HUDEP-2 (cell line): ENCODE data around the gene PYCR2.

Experiments
- DNase-seq, 76 experiments: peaks; one replicate each; lab custom pipeline; 2025; ENCODE audit not compliant: unreplicated experiment in 76 of 76; lab: John Stamatoyannopoulos, UW

The PYCR2 gene

DNA sequence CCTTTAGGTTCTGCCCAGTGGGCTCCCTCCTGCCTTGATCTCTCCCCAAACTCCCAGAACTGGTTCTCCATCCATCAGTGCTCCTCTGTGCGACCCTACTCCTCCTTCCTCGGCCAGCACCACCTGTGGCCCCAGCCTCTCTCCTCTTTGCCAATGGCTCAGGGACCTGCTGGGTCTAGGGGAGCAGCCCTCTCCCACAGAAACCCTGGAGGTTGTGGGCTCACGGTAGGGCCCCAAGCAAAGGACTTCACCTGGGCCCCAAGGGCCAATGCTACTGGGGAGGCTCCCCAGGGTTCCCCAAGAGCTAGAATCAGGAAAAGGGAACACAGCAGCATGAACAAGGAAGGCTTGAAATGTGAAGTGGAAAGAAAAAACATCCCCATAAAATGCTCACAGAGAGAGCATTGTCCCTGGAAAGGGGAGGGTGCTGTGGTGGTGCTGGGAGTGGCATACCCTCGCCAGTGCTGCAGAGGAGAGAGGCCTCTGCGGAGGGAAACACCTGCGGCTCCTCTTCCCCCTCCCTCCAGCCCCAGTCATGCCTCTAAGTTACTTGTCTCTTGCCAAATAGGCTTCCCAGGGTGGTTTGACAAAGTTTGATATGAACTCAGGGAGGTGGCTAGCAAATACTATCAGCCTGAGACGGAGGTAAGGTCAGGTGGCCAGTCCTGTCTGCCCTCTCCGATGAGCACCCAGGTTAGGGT is 44.4 kb downstream of the PYCR2 start:
- DNase-seq: peak in 2 of 76 experiments; percentile 22 to 23

DNA sequence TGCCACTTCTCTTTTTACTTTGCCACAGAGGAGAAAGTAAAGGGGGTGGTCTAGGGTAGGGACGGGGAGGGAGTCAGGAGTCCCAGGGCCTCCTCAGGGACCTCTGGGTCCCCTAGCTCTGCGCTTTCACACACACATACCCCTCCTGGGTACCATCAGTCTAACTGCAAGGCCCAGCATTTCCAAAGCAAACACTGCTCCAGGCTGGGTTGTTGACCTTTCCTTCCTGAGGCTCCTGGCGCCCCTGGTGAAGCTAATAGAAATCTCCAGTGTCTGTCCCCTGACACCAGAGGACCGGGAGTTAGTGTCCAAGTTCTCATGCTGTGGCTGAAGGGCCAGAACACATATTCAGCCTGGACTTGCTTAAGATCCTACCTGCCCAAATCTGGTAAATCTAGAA is 45.8 kb downstream of the PYCR2 start:
- no peak for DNase-seq

DNA sequence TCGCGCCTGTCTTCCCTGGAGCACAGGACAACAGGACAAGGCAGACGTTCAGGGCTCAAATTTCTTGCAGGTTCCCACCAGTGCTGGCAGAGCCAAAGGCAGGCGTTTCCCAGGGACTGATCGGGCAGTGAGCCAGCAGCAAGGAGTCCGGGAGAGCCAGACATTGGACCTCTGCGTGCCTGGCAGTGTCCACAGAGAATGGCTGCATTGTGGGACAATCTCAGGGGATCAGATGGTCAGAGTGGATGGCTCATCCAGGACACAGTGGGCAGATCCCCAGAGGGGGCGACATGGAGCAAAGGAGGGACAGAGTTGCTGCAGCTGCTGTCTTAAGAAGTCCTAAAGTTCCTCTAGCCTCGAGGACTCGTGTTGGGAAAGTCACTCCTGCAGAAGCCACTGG is 46.5 kb downstream of the PYCR2 start:
- peak in 33 of 76 experiments; percentile 8 to 51 (median 25) for DNase-seq

DNA sequence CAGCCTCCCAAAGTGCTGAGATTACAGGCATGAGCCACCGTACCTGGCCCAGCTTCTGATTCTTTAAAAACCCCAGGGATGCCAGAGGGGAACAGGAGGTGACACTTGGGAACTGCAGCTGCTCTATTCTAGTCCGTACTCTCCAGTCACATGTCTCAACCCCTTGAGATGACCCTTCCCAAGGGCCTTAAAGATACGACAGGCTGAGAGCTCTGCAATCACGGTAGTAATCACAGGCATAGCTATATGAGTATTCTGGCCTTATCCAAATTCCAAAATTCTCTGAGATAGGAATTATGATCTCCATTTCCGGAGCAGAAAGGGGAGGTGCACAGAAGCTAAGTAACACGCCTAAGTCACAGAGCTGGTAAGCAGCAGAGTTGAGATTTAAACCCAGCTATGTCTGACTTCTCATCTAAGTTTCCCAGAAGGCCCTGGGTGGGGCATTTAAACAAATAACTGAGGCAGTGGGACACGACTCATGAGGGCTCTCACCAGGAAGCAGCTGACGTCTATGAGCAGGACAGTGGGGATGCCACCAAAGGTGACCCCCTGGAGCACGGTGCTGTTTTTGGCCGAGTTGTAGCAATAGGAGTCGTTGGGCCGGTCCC is 47.0 kb downstream of the PYCR2 start:
- no peak for DNase-seq

DNA sequence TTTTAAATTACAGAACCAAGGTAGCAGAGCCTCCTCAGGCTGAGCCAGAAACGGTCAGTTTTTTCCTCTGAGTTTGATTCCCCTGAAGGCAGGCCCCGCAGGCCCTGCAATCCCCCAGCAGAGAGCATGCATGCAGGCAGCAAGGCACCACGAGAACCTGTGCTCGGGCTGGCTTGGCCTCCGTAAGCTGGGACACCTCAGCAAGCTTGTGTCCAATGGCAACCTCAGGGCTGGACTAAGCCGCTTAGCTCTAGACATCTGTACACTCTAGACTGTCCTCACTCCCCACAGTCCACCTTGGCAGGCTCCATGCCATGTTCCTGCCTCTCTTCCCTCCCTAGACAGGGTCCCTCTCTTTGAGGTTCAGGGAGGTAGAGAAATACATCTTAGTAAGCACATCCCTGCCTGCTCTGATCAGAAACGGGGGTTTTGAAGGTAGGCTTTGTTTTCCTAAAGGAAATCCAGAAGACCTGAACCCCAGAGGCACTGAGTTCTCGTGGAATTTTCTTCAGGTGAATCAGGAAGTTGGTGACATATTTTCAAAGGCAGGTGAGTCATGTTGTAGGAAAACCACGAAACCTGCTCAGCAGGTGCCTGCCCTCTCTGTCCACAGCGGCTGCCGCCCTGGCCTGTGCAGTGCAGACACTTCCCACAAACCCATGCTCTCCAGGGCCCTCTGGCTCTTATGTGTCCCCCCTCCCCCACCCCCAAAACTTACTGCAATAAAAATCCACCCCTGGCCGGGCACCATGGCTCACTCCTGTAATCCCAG is 48.8 kb downstream of the PYCR2 start:
- no peak for DNase-seq

DNA sequence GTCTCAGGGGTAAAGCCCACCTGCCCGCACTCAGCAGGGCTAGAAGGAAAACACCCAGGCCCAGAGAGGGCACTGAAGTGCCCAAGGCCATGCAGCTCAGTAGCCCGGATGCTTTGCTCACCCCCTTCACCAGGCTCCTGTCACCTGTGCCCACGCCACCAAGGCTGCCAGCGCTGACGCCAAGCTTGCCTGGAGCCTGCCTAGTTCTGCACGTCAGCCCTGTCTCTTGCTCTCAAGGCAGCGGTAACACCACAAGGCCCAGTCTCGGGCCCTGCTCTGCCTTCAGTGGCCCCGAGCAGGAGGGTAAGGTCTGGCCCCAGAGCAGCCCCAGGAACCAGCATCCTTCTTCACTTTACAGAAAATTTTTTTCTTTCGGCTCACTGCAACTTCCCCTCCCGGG is 49.6 kb downstream of the PYCR2 start:
- no peak for DNase-seq

DNA sequence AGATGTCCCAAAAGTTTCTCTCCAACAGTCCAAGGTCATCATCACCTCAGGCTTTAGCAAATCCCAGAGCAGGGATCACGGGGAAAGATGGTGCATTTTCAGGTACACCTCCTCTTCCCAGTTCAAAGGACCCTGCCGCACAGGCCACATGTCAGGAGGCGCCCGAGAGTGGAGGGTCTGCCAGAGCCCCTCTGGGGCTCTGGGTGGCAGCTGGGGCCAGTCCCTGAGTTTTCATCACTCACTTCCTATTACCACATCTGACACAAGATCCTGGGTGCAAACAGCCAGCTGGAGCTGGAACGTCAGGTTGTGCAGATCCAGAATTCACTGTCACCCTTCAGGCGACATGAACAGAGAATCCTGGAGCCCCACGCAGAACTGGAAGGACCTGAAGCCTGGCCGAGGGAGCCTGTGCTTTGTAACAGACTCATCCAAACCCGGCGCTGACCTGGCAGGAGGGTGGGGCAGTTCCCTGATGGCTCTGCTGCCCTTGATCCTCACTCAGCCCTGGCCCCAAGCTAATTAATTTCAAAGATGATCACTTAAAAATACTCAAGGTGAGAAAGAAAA is 50.7 kb downstream of the PYCR2 start:
- no peak for DNase-seq

DNA sequence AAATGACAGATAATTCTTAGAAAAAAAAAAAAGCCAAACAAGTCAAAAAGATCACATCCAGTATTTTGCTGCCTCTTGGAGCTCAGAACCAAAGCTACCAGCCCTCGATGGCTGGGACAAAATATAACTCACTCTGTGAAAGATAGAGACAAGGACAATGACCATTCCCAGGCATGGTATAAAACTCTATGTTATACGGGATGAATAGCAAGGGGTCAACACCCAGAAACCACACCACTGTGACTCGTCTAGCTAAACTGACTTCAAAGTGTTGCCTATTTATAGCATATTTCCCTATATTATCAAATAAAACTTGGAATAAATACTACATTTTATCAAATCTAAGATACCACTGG is 52.0 kb downstream of the PYCR2 start:
- DNase-seq: no peak

DNA sequence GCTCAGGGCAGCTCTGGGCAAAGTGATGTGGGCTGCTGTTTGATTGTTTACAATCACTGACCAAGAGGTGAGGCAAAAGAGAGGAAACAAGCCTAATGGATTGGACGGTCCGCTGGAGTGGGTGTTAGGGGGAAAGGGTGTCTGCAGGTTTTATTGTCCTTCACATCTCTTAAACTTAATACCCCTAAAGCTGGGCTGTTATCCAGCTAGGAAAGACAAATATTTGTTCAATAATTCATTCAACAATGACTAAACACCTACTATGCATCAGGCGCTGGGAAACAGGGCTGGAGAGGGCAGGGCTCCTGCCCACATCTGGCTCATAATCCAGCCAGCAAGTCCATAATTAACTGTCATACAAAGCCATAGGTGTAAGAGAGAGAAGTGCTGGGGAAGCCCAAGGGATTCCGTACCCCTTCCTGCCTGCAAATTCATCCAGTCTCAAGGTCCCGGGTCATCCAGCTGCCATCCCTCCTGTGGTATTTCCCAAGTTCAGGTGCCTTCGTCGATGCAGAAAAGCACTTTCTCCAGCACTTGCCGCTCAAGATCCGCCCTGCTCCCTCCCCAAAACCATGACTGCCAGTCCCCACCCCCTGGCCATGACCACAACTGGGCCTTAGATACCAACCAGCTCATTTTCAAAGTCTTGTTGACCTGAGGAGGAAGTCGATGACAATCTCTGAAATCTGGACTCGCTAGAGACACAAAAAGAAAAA is 52.5 kb downstream of the PYCR2 start:
- no peak for DNase-seq

DNA sequence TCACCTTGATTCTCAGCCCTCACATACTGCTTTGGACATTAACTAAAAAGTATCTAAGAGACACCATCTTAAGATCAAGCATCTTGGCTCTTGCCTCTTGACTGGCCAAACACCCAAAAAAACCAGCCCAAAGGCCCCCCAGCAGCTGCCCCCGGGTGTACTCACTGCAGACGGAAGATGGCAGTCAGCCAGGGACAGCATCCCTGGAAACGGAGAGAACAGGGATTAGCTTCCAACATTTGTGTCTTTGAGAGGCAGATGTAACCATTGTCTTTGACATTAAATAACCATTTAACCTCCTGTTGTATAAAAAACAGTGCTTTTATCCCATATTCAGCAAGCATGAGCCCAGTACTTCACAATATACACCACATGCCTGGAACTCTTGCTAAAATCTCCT is 53.1 kb downstream of the PYCR2 start:
- DNase-seq: no peak
